HG03064 (cell line): Measurements from ENCODE around the gene GJA1.

Experiments
- ATAC-seq: cut with Tn5 transposase; IDR thresholded peaks from one replicate; pipeline ENCODE4 v1.9.1; 2021; ENCODE audit warnings: low read depth; ENCODE audit not compliant: unreplicated experiment

GJA1 gene

GRCh38 chr6:121482004-121482693 is 46.7 kb downstream of the GJA1 start:
- no peak for ATAC-seq

DNA sequence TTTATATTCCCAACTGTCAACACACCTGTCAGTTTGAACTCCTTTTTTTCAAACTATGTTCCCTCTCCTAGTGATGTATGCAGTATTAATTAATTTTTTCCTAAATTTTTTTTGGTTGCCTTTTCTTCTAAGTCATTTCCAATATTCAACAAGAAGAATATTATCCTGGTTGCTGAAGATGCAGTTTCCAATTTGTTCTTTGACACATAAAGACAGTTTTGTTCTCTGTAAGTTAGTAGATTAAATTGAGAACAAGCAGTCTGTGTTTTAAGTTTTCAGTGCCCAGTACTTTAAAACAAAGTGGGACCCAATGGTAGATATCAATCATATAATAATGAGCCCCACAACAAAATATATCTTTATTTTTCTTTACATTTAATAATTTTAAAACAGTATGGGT is 47.3 kb downstream of the GJA1 start:
- ATAC-seq, result no peak

DNA sequence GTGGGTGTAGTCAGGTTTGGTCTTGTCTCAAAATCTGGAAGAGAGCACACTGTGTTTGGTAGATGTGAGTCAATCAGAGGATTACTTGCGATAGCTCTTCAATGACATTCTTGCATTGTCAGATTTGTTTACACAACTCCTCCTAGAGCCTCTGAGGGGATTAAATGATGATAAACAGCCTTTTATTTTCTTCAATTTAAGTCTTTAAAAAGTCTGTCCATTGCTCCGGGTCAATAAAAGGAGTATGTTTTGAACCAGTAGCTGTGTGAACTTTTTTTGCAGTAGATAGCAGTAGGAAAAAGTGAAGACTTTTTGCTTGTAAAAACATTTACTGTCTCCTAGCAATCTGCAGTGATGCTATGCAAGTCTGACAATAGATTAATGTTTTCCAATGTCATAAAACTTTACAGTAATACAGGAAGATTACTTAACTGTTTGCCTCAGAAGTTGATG is 49.9 kb downstream of the GJA1 start:
- no peak for ATAC-seq

GRCh38 chr6:121491576-121491975 is 56.1 kb downstream of the GJA1 start:
- ATAC-seq, result no peak

- no peak for ATAC-seq
Observed at GRCh38 chr6:121492536-121492935, 57.1 kb downstream of the GJA1 start.

- ATAC-seq, result no peak
Observed at GRCh38 chr6:121497970-121498375, 62.5 kb downstream of the GJA1 start.

- ATAC-seq, result no peak
Observed at GRCh38 chr6:121498481-121499276, 63.2 kb downstream of the GJA1 start.
